HG02852 (cell line): ENCODE results near the gene MCMBP.

ENCODE experiments used
- ATAC-seq: cut with Tn5 transposase; IDR thresholded peaks from one replicate; pipeline ENCODE4 v1.9.1; 2021; ENCODE audit warnings: mild to moderate bottlenecking, moderate library complexity; ENCODE audit not compliant: unreplicated experiment

MCMBP gene

DNA sequence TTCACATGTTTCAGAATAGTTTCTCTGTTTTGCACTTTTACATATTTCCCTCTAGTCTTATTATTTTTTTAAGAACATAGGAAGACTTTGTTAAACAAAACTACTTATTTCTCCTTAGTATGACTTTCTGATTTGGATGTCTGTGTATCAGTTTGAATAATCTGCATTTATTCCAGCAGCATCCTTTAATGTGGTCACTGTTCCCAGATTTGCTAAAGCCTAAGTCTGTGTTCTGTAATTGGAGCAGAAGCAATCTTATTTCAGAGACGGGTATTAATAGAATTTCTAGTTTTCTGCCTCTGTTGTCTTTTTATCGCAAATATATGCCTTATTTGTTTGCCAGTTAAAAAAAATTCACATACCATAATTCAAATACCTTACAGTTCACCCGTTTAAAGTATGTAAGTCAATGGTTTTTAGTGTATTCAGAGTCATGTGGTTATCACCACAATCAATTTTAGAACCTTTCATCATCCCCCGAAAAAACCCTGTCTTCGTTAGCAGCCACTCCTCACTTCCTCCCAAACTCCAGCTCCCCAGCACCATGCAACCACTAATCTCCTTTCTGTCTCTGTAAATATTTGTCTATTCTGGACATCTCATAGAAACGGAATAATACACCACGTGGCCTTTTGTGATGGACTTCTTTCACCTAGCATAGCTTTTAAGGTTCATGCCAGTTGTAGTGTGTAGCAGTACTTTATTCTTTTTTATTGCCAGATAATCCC, 88.1 kb downstream of the MCMBP start:
- ATAC-seq: peak; percentile 86

- ATAC-seq: no peak
Measured at GRCh38 chr10:119783665-119784027, 89.0 kb downstream of the MCMBP start.

DNA sequence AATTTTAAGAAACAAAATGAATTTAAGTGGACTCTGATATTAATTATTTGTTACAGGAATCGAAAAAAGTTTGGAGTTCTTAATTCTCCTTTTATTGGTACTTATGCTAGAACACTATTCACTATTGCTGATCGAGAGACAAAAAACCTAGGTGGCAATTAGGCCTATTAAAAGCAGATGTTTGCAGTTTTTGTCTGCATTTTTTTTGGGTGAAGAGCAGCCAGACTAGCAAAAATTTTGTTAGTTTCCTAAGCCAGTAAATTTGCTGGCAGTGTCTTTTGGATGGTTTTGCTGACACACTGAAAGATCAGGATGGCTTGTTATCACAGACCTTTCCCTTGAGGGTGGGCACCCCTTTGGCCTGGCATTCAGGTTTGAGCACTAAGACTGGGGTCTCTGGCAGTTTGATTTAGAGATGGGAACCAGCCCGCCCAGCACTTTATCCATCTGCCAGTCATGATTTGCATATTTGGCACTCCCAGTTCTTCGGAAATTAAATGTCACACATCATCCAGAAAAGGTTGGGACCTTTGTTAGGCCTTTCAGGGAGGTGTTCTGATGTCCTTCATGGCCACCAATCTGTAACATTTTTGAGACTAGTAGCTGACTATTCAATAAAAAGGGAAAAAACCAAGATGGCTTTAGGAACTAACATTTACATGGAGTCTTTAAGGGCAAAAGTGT, 89.5 kb downstream of the MCMBP start:
- ATAC-seq: no peak

DNA sequence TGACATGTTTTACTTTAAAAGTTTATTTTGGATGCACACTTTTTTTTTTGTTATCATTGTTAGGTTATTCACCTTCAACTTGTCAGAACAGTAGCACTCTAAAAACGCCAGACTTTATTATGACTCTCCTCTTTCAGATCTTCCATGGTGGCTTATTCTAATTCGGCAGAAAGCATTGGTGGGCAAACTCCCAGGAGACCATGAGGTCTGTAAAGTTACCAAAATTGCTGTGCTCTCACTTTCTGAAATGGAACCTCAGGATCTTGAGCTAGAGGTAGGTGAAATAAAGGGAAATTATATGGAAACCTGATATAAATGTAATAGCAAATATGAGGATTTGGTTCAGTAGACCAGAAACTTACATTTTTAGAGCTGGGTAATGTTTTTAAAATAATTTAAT, 91.1 kb downstream of the MCMBP start:
- ATAC-seq: no peak

DNA sequence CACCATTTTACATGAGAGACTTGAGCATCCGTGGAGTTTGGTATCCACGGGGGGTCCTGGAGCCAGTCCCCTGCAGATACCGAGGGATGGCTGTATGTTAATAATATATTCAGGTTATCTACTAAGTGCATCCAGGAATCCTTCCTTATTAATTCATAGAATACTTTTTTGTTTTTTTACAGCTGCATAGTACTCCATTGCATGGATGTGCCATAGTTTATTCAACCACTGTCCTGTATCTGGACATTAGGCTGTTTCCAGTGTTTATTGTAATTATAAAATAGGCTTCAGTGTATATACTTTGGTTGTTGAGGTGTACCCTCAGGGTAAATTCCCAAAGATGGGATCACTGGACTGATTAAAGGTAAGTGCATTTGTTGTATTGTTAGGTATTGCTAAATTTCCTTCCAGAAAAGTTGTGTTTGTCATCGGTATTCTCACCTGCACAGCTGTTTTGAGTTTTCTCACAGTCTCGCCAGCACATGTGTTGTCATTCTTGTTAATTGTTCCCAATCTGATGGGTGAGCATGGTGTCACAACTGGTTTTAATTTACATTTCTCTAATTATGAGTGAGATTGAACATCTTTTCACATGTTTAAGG, 91.7 kb downstream of the MCMBP start:
- no peak for ATAC-seq
